HL-60 (cell line): Measurements from ENCODE around the gene SLC5A4.
A peak's percentile ranks its signal among the peaks of the same experiment; 100 is the strongest.
"Not testable (repeated sequence)": the region's sequence is repeated elsewhere in the genome, so short reads cannot be mapped to it uniquely, and the experiment has no call there.

Experiments used
- DNase-seq, 2 experiments: peaks; one replicate each; pipeline ENCODE4 v3.0.0-alpha.2; 2010 to 2020; ENCODE audit warnings: low read depth in 1 of 2, low spot score in 1 of 2
- H3K27ac ChIP-seq: fragments of 250-450 bp; sonication (Bioruptor Pico); replicated peaks from 2 replicates; pipeline ENCODE4 v1.5.1; 2020; ENCODE audit warnings: mild to moderate bottlenecking, moderate library complexity
- H3K27me3 ChIP-seq: fragments of 250-450 bp; sonication (Bioruptor Pico); 2 replicates; pipeline ENCODE4 v1.5.1; 2021; ENCODE audit warnings: mild to moderate bottlenecking, moderate library complexity; ENCODE audit not compliant: insufficient read depth, poor library complexity, severe bottlenecking
- H3K4me3 ChIP-seq: replicated peaks from 2 replicates; pipeline ENCODE4 v1.5.1; 2011; ENCODE audit warnings: mild to moderate bottlenecking, control low read depth, low read length; ENCODE audit not compliant: insufficient read depth
- CTCF ChIP-seq: IDR thresholded peaks from one replicate; pipeline ENCODE4 v1.5.1; 2011; ENCODE audit warnings: low read length, control low read depth, inconsistent platforms; ENCODE audit not compliant: insufficient read depth
- GABPA ChIP-seq: IDR thresholded peaks from 2 replicates; pipeline ENCODE4 v1.6.1; 2012; ENCODE audit warnings: low read depth
- POLR2AphosphoS5 ChIP-seq: IDR thresholded peaks from 2 replicates; pipeline ENCODE4 v1.6.1; 2012; ENCODE audit warnings: low read depth
- REST ChIP-seq: IDR thresholded peaks from 2 replicates; pipeline ENCODE4 v1.6.1; 2012; ENCODE audit warnings: low read depth; ENCODE audit not compliant: insufficient replicate concordance
- SPI1 ChIP-seq: IDR thresholded peaks from 2 replicates; pipeline ENCODE4 v1.6.1; 2012; ENCODE audit warnings: low read depth, mild to moderate bottlenecking, borderline replicate concordance

The SLC5A4 gene

GRCh38 chr22:32265882-32266767, 11.0 kb upstream of the SLC5A4 start:
- DNase-seq: peak; percentile 20 to 66
- Histone ChIP-seq H3K4me3 (no peak overlapping the region), H3K27ac (no peak overlapping the region), H3K27me3 (no peaks in the 10 kb centered on the region)
- TF ChIP-seq POLR2AphosphoS5 (no peak), SPI1 (no peak), CTCF (peak; percentile 56), REST (no peak), GABPA (no peak)

GRCh38 chr22:32263678-32264077, 8.5 kb upstream of the SLC5A4 start:
- not testable (repeated sequence) for H3K27ac ChIP-seq, H3K4me3 ChIP-seq, H3K27me3 ChIP-seq, DNase-seq

- no peak for DNase-seq
- Histone ChIP-seq H3K27ac (no peak overlapping the region), H3K27me3 (no peaks in the 10 kb centered on the region), H3K4me3 (no peak overlapping the region)
- TF ChIP-seq POLR2AphosphoS5 (no peak), REST (no peak), CTCF (no peak)
Measured at GRCh38 chr22:32261306-32261705, 6.2 kb upstream of the SLC5A4 start.

GRCh38 chr22:32258791-32259190, 3.6 kb upstream of the SLC5A4 start:
- no peak for DNase-seq
- H3K27me3 ChIP-seq: no peaks in the 10 kb centered on the region
- TF ChIP-seq REST (no peak), POLR2AphosphoS5 (no peak), SPI1 (no peak), GABPA (no peak), CTCF (no peak)
- H3K27ac ChIP-seq: no peak overlapping the region
- no peak overlapping the region for H3K4me3 ChIP-seq
